AG04449 (cell line): ENCODE measurements around the gene TIMM17A.
A peak's percentile ranks its signal among the peaks of the same experiment; 100 is the strongest.

Experiments
- CTCF ChIA-PET: fragments of 350-600 bp; formaldehyde crosslinking; extraction: SDS; loops from one replicate; lab custom pipeline; 2021; ENCODE audit warnings: antibody characterized with exemption; lab: Yijun Ruan, JAX
- POLR2A ChIA-PET: fragments of 400-600, 350-600 bp; formaldehyde crosslinking; extraction: SDS; loops from one replicate; lab custom pipeline; 2020; ENCODE audit warnings: antibody characterized with exemption, inconsistent platforms; lab: Yijun Ruan, JAX
- DNase-seq: peaks from one replicate; pipeline ENCODE4 v3.0.0-alpha.2; 2010; ENCODE audit warnings: low read depth, low spot score
- H3K4me3 ChIP-seq: 2 replicates; pipeline ENCODE4 v1.5.1; 2011; ENCODE audit warnings: low read depth, mild to moderate bottlenecking, control low read depth, low read length
- CTCF ChIP-seq: IDR thresholded peaks from one replicate; pipeline ENCODE4 v1.5.1; 2011; ENCODE audit warnings: mild to moderate bottlenecking, moderate library complexity, low read length, control low read depth, inconsistent platforms; ENCODE audit not compliant: insufficient read depth; ENCODE audit errors: missing control alignments

Gene TIMM17A

GRCh38 chr1:201982623-201983379 lies 27.5 kb downstream of the TIMM17A start, which contains the start of gene RNPEP:
TSS of gene RNPEP (plus strand) at chr1:201982648. CDS start at chr1:201982667, 19 bp downstream.
- POLR2A ChIA-PET: interaction anchor here (0.6 to 1.4 kb wide), 5 partner anchors 18 to 131 kb away, joined by 3 to 6 read pairs (median 4); partner anchors contain the start of gene TIMM17A
- TF ChIP-seq CTCF: no peak
- CTCF ChIA-PET: interaction anchor here (0.8 to 10.9 kb wide), 15 partner anchors 8 to 153 kb away, joined by 3 to 89 read pairs (median 5); partner anchors contain the start of genes ELF3 and GPR37L1
- H3K4me3 ChIP-seq: peak within 1 kb of the TSS; percentile 76
- no peak for DNase-seq

GRCh38 chr1:201983380-201983805 lies 28.1 kb downstream of the TIMM17A start:
- peak overlapping the region; percentile 76 for H3K4me3 ChIP-seq
- TF ChIP-seq CTCF: no peak
- DNase-seq: no peak
- ChIA-PET CTCF (interaction anchor here (0.8 to 10.9 kb wide), 16 partner anchors 12 to 152 kb away, joined by 3 to 89 read pairs (median 5); partner anchors contain the start of genes ELF3 and GPR37L1), POLR2A (interaction anchor here (1.4 kb wide), 1 partner anchor 19 kb away, joined by 4 read pairs; no protein-coding TSS in a partner anchor)

GRCh38 chr1:201984446-201984845 lies 29.1 kb downstream of the TIMM17A start:
- no peak overlapping the region; the same call in 1 of the 2 replicates for H3K4me3 ChIP-seq
- ChIA-PET POLR2A (no interaction called here), CTCF (interaction anchor here (0.7 to 10.9 kb wide), 9 partner anchors 10 to 498 kb away, joined by 3 to 89 read pairs (median 5); no protein-coding TSS in a partner anchor)
- DNase-seq: no peak
- TF ChIP-seq CTCF: no peak

- no peak for DNase-seq
- ChIA-PET POLR2A (no interaction called here), CTCF (interaction anchor here (0.8 to 10.9 kb wide), 6 partner anchors 11 to 150 kb away, joined by 3 to 89 read pairs (median 10); no protein-coding TSS in a partner anchor)
- H3K4me3 ChIP-seq: no peak overlapping the region
- TF ChIP-seq CTCF: no peak
Measured at GRCh38 chr1:201985355-201985754, 30.1 kb downstream of the TIMM17A start.

GRCh38 chr1:201988601-201989000 lies 33.3 kb downstream of the TIMM17A start:
- TF ChIP-seq CTCF: no peak
- no peak overlapping the region for H3K4me3 ChIP-seq
- ChIA-PET CTCF (interaction anchor here (0.8 to 10.9 kb wide), 9 partner anchors 12 to 146 kb away, joined by 3 to 89 read pairs (median 4); no protein-coding TSS in a partner anchor), POLR2A (no interaction called here)
- DNase-seq: no peak
